GM18951 (cell line): ENCODE measurements around the gene HAUS3.
"Not testable (repeated sequence)": the region's sequence is repeated elsewhere in the genome, so short reads cannot be mapped to it uniquely, and the experiment has no call there.

Source experiments
- POLR2A ChIP-seq: IDR thresholded peaks from 4 replicates; pipeline ENCODE4 v1.6.1; 2011; ENCODE audit warnings: mild to moderate bottlenecking; ENCODE audit not compliant: insufficient read length, insufficient read depth; ENCODE audit errors: extremely low read depth
- in situ Hi-C: fragments of 300-500 bp; cut with MboI; formaldehyde crosslinking; loops from one replicate; pipeline ENCODE4 v1.12.0; 2022; ENCODE audit warnings: low sequenced_read_pairs, mixed read lengths, inconsistent platforms; ENCODE audit not compliant: unreplicated experiment

Gene HAUS3

GRCh38 chr4:2248044-2248780 is 6.3 kb upstream of the HAUS3 start:
- TF ChIP-seq POLR2A, result no peak
- in situ Hi-C loops, result no loop called here

- no peak for TF ChIP-seq POLR2A
- in situ Hi-C loops, result no loop called here
These were observed 5.5 kb upstream of the HAUS3 start for GRCh38 chr4:2247128-2248043.

- in situ Hi-C loops, result no loop called here
- TF ChIP-seq POLR2A, result no peak
These were observed 4.6 kb upstream of the HAUS3 start for GRCh38 chr4:2246384-2247127.

GRCh38 chr4:2245787-2246275 is 3.9 kb upstream of the HAUS3 start:
- in situ Hi-C loops, result no loop called here
- TF ChIP-seq POLR2A, result no peak

GRCh38 chr4:2245057-2245786 is 3.3 kb upstream of the HAUS3 start:
- no peak for TF ChIP-seq POLR2A
- in situ Hi-C loops, result no loop called here

- TF ChIP-seq POLR2A, result no peak
- in situ Hi-C loops, result no loop called here
These were observed 1.9 kb upstream of the HAUS3 start for GRCh38 chr4:2243681-2244380.

GRCh38 chr4:2241003-2241402 is 918 bp downstream of the HAUS3 start:
- TF ChIP-seq POLR2A, result no peak
- in situ Hi-C loops, result no loop called here

- TF ChIP-seq POLR2A, result no peak
These were observed 4.8 kb downstream of the HAUS3 start for GRCh38 chr4:2236944-2237666.

GRCh38 chr4:2231082-2231481 is 10.8 kb downstream of the HAUS3 start:
- TF ChIP-seq POLR2A, result no peak
- in situ Hi-C loops, result no loop called here

More at GRCh38 chr4:2236944-2237666, 4.8 kb downstream of the HAUS3 start:
- in situ Hi-C loops, result no loop called here

- in situ Hi-C loops, result no loop called here
- TF ChIP-seq POLR2A, result no peak
These were observed 15.7 kb downstream of the HAUS3 start for GRCh38 chr4:2226261-2226660.

- TF ChIP-seq POLR2A, result no peak
- in situ Hi-C loops, result no loop called here
These were observed 19.1 kb downstream of the HAUS3 start for GRCh38 chr4:2222838-2223237.

GRCh38 chr4:2221378-2221777 is 20.5 kb downstream of the HAUS3 start:
- in situ Hi-C loops, result not testable (repeated sequence)
